HG03097 (cell line): ENCODE results near the gene KLHL17.

Source experiments
- ATAC-seq: cut with Tn5 transposase; IDR thresholded peaks from one replicate; pipeline ENCODE4 v1.9.1; 2021; ENCODE audit not compliant: unreplicated experiment, low FRiP score

The KLHL17 gene

DNA sequence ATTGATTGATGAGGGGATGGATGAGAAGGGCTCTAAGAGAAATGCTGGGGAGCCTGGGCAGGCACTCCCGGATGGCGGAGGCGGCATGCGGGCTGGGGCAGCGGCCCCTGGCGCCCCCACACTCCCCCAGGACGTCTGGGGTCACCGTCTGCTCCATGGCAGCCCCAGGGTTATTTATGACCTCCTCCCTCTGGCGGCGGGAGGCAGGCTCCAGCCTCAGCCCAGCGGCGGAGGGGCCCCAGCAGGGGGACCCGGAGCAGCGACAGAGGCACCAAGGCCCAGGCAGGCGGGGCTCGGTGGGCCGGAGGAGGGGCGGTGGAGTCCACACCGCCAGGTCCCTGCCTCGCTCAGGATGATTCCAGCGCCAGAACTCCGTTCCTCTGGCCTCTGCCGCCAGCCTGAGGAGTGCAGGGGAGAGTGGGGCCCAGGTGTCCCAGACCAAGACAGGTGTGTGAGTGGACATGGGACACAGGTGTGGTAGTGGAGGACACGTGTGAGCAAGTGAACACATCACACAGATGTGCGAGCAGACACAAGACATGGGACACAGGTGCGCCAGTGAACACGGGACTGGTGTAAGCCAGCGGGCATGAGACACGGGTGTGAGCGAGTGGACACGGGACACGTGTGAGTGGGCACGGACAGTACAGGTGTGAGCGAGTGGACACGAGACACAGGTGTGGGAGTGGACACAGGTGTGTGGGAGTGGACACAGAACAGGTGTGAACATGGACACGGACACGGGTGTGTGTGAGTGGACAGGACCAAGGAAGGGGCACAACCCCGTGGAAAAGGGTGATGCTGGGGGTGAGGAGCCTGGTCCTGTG lies 39.2 kb upstream of the KLHL17 start:
- ATAC-seq, result no peak

DNA sequence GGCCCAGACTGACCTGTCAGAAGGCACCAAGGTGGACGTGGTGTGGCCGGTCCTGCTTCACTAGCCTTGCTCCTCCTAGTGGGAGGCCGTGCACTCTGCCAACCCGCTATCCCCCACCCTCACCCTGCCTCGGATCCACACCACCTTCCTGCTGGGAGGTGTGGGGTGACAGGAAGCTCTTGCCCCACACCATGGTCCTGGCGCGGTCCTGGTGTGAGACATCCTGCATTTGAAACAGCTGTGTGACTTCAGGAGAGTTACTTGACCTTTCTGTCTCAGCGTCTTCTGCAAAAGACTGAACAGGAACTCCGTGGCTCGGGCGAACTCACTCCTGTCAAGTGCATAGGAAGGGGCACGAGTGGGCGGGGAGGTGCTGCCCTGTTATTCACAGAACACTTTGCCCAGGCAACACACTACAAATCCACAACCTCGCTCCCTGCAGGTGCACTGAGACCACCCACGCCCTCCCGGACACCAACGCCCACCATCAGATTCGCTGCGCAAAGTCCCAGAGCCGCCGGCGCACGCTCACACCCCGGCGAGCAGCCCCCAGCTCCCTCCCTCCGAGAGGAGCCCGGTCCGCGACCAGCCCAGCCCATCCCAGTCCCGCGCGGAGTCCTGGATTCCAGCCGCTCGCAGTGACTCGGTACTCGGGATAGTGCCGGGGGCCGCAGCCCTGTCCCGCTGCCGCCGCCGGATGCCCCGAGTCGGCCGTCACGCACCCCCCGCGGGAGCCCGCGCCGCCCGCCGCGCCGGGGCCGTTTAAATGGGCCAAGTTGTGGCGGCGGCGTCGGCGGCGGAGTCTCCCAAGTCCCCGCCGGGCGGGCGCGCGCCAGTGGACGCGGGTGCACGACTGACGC lies 37.0 kb upstream of the KLHL17 start, which contains the start of gene SAMD11:
Gene SAMD11 (plus strand): TSS at position 793 of the 860 bp plus-strand sequence. CDS start 509 bp downstream, outside the sequence.
- ATAC-seq, result no peak

DNA sequence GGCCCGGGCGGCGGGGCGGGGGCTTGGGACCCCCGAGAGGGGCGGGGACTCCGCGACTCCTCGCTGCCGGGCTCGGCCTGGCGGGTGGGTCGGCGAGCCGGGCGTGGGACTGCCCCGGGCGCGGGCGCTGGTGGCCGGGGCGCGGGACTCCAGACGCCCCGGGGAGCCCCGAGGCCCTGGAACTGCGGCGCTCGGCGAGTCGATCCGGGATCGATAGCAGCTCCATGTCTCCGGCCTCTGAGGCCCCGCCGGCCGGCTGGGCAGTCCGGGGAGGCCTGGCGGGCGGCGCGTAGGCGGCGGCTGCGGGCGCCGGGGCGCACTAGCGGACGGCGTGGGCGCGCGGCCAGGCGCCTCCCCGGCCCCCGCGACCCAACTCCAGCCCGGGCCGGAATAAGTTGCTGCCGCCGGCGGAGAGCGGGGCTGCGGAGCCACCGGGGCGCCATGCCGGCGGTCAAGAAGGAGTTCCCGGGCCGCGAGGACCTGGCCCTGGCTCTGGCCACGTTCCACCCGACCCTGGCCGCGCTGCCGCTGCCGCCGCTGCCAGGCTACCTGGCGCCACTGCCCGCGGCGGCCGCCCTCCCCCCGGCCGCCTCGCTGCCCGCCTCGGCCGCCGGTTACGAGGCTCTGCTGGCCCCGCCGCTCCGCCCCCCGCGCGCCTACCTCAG lies 36.3 kb upstream of the KLHL17 start:
- no peak for ATAC-seq

DNA sequence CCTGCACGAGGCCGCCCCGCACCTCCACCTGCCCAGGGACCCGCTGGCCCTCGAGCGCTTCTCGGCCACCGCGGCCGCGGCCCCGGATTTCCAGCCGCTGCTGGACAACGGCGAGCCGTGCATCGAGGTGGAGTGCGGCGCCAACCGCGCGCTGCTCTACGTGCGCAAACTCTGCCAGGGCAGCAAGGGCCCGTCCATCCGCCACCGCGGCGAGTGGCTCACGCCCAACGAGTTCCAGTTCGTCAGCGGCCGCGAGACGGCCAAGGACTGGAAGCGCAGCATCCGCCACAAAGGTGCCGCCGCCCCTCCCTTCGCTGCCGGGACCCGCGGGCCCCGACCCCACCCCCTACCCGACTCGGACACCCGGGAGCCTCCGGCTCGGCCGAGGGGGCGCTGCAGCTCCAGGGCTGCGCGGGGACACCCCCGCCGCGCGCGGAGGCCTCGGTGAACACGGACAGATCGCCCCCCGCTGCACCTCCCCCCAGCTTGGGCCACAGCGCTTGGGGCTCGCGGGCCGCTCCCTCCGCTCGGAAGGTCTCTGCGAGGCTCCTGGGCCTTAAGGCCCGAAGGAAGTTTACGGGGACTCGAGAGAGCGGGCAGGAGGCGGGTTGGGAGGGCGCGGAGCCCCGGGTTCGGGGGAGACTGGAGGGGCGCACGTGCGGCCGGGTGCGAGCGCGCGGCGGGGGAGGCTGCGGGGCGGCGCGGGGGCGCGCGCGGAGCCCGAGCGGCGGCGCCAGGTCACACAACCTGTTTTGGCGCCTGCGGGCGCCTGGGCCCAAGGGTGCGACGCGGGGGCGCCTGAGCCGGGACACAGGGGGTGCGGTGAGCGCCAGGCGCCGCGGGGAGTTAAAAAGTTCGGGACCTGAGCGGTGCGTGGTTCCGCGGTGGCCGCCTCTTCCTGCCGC lies 35.5 kb upstream of the KLHL17 start:
- ATAC-seq, result no peak

DNA sequence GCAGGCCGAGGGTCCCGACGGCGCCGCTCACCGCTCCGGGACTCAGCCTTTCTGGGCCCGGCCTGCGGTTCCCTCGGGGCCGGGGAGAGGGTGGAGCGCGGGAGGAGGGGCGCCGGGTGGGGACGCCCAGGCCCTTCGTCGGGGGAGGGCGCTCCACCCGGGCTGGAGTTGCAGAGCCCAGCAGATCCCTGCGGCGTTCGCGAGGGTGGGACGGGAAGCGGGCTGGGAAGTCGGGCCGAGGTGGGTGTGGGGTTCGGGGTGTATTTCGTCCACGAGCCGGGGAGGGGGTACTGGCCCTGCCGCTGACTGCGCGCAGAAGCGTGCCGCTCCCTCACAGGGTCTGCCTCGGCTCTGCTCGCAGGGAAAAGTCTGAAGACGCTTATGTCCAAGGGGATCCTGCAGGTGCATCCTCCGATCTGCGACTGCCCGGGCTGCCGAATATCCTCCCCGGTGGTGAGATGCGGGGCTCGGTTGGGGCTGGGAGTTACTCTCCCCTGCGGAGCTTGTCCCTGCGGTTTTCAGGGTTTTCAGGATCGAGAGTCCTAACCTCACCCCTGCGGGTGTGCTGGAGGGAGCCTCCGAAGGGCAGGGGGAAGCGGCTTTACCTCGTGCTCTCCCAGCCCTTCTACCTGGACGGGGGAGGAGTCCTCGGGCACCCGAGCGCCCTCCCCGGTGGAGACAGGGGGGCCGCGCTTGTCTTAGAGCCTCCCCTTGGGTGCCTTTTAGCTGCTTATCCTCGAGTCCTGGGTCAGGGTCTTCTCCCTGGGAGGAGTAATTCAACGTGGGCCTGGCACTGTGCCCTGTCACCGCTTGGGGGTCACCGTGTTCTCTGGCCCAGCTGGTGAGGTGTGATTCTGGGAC lies 34.6 kb upstream of the KLHL17 start:
- ATAC-seq, result no peak

DNA sequence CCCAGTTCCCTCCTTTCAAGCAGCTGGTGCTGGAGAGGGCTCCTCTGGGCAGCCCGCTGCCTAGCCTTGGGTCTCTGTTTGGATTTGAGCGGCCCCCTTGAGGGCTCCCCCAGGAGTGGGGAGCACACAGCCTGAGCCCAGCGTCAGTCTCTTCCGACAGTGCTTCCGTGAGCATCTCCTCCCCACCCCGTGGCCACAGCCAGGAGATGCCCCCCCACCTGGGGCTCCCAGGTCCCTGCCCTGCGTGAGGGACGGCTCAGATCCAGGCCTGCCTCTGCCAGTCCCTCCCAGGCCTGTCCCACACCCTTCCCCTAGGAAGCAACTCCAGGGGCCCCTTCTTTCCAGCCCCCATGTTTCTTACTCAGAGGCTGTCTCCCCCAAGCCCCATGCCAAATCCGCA lies 33.1 kb upstream of the KLHL17 start:
- no peak for ATAC-seq

DNA sequence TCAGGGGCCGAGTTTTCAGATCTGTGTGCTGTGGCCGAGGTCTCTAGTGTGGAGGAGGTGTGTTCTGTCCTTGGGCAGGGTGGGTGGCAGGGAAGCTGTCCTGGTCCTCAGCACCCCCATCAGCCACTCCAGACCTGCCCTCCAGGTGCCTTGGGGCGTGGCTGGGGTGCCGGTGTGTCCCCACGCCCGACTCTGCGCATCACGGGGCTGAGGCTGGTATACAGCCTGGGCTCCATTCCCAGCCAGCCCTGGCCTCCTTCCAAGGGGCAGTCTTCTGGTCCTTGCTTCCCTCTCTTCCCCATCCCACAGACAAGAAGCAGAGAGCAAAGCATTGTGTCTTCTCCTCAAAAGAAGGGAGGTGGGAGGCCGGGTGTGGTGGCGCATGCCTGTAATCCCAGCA lies 32.6 kb upstream of the KLHL17 start:
- ATAC-seq, result no peak

DNA sequence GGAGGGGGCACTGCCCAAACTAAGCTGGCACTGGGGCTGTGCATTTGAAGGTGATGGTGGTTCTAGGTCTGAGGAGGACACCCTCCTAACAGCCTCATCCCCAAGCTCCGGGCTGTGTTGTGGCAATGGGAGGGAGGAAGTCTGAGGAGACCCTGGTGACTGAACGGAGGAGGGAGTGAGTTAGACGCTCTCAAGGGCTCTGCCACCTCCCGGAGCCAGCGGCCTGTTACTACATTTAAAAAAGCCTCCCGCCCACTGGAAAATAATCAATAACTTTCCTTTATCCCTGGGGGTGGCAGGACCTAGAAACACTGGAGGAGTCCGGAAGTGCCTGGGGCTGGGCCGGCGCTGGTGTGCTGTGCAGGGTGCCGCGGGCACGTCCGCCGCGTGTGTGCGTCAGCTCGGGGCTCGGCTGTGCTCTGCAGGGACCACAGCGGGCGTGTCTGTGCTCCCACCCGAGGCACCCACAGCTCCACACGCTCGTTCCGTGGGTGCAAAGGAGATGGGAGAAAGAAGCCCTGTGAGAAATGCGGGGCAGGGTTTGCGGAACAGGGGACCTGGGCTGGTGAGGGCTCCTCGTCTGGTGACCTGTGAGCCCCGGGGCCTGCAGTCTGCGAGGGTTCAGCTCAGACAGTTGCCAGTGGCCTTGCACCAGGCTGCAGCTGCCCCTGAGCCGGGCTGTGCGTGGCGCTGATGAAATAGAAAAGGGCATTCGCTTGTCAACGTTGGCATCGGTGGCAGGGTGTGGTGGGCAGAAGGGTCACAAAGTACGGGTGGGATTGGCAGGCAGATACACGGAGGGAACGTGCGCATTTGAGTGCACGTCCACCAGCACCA lies 31.3 kb upstream of the KLHL17 start:
- no peak for ATAC-seq

DNA sequence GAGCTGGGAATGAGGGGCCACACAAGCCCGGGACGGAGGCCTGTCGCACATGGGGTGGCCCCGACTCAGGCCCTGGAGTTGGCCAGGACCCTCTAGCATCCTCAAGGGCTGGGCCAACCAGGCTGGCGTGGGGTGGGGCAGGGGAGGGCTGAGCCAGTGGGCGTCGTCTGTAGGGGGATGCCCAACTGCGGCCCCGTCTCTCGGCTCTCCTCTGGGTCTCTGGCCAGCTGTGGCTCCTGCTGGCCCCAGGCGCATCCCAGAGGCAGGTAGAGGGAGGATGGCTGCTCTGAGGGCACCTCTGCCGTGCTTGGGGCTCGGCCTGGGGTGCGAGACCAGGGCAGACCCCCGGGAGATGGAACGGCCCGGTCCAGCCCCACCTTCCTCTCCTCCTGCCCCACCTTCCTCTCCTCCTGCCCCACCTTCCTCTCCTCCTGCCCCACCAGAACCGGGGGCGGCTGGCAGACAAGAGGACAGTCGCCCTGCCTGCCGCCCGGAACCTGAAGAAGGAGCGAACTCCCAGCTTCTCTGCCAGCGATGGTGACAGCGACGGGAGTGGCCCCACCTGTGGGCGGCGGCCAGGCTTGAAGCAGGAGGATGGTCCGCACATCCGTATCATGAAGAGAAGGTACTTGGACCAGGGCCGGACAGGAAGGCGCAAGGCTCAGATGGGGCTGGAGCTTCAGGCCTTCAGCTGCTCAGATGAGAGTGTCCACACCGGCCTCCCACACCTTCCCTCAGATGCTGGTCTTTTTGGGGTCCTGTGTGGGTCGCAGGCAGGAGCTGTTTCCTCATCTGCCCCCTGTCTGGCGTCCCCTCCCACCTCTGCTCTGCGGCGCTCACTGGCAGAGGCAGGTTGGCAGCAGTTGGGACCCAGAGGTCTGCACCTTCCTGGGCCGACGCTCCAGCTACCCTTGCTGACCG lies 30.4 kb upstream of the KLHL17 start:
- ATAC-seq, result no peak

DNA sequence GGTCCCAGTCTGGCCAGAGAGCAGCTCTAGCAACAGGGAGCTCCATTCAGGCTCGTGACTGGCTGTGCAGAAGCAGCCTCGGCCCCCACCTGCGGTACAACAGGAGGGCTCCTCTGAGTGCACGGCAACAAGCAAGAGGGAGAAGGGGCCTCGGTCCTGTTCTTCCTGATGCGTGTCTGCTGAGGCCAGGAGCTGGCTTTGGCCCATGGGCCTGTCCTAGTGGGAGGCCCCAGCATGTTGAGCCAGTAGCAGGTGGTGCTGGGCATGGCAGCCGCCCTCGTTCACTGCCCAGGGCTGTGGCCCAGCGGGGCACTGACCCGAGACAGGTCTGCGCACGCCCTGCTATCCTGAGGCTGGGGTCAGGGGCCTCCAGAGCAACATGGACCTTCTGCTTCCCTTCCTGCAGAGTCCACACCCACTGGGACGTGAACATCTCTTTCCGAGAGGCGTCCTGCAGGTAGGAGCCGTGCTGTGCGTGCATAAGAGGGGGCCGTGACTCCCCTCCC lies 29.7 kb upstream of the KLHL17 start:
- no peak for ATAC-seq

DNA sequence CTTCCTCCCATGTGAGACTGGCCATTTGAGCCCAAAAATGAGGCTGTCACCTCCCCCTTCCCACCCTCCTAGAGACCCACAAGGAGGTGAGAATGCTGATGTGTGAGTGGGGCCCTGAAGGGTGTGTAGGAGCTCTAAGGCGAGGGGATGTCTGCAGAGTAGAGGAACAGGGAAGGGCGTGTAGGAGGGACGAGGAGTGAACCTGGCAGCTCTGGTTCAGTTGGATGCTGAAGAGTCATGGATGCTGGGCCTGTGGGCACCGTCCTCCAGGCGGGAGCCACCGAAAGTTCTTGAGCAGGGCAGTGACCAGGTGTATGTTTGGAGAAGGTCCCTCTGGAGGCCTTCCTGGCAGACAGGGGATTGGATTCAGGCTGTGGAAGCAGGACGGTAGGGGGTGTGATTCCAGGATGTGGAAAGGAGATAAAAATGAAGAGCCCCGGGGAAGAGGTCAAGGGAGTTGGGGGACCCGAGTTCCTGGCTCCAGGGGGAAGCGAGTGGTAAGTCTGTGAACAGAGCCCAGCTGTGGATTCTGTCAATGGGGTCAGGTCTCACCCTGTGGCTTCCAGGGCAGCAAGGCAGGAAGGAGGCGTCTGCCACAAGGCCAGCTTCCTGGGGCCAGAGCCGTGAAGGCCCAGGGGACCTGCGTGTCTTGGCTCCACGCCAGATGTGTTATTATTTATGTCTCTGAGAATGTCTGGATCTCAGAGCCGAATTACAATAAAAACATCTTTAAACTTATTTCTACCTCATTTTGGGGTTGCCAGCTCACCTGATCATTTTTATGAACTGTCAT lies 28.8 kb upstream of the KLHL17 start:
- ATAC-seq, result no peak

DNA sequence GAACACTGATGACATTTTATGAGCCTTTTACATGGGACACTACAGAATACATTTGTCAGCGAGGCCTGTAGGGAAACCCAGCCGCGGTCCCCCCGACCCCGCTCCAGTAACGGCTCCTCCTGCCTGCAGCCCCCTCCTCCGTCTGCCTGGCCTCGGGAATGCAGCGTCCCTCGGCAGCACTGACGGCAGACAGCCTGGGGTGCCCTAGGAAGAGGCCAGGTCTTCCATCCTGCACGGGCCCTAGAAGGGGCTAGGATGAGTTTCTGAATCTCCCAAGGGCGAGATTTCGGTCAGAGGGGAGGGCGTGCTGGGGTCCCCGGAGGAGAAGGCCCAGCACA lies 28.2 kb upstream of the KLHL17 start:
- ATAC-seq, result no peak

DNA sequence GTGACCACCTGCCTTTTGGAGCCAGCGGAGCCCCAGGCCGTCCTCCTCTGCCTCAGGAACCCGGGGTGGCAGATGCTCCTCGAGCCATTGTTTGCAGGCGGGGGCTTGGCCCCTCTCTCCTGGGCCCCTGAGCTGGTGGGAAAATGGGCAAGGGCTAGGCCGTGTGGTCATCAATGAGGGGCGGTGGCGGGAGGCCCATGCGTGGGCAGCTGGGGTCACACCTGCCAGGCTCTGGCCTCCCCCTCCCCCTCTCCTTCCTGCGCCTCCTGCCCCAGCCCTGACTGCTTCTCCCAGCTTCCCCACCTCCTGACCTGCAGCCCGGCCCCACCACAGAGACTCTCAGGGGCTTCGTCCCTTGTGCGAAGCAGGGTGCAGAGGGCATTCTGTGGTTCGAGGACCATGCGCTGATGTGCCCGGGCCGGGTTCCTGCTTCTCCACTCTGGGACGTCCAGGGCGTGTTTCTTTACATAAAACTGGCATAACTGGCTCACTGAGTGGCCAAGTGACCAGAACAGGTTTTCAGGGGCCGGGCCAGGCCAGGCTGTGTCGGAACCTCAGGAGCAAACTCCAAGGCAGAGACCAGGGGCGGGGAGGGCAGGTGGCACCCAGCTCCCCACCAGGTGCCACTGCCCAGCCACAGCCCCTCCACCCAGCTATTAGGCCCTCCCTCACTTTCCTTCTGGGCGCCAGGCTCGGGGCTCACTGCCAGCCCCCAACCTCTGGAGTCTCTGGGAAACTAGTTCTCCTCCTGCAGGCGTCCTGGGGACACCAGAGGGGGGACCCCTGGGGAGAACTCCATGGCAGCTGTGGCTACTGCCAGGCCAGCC lies 27.4 kb upstream of the KLHL17 start:
- no peak for ATAC-seq

DNA sequence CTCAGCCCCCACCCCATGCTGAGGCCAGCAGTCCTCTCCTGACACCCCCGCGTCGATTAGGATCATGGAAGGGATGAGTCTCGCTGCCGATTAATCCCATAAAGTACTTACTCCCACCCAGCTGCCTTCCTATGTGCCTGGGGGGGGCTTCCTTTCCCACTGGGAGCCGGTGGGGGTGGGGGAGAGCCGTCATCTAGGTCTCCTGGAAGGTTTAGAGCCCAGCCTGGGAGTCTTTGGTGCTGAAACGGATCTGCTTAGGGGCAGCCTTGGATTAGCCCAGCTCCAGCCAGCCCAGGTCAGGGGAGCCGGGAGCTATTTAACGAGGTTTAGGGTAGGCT lies 26.8 kb upstream of the KLHL17 start:
- no peak for ATAC-seq

DNA sequence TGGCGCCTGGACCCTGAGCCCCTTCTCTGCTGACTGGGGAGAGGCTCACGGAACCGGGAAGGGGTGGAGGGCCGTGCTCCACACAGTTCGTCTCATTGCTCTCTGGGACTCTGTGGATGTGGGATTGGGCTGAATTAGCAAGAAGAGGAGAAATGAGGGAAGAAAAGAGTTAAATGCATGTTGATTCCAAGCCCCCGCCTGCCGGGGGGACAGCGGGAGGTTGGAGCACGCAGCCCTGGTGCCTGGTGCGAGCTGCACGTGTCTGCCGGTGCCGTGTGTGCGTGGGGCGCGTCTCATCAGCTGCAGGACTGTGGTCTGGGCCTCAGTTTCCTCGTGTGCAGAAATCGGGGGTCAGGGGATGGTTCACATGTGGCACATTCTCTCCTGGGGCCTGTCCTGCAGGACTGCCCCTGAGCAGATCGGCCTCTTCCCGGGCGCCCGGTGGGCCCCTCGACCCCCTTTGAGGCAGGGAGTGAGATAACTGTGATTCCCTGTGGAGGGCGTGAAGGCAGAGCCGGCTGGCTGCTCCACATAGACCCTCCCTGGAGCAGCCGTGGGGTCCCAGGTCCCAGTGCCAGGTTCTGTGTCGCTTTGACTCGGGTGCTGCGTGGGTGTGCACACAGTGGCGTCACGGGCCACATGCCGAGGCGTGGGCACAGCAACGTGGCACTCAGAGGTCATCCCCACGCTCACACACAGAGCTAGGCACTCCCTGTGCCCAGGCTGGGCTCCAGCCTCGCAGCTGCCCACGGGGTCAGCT lies 25.2 kb upstream of the KLHL17 start:
- ATAC-seq, result no peak
